Hepatocyte (in vitro differentiated cells): Measurements from ENCODE around the gene PPP2R2C. TPM values are rescaled to one million over a fixed set of nuclear protein-coding genes. Genes with fewer than 3 reads are reported as not detected.

Experiments used
- DNase-seq: peaks from one replicate; pipeline ENCODE4 v3.0.0-alpha.2; 2016; ENCODE audit warnings: low spot score
- H2AFZ ChIP-seq: fragments of 200-600 bp; sonication (generic); 2 replicates; pipeline ENCODE4 v1.6.0; 2016; ENCODE audit warnings: antibody characterized with exemption, mild to moderate bottlenecking
- H3K27ac ChIP-seq: fragments of 200-600 bp; sonication (generic); 2 replicates; pipeline ENCODE4 v1.5.1; 2016; ENCODE audit warnings: mild to moderate bottlenecking
- H3K27me3 ChIP-seq: fragments of 200-600 bp; sonication (generic); 2 replicates; pipeline ENCODE4 v1.6.1; 2016
- H3K36me3 ChIP-seq: fragments of 200-600 bp; sonication (generic); replicated peaks from 2 replicates; pipeline ENCODE4 v1.5.1; 2016; ENCODE audit warnings: low read depth; ENCODE audit not compliant: insufficient read depth
- H3K4me1 ChIP-seq: fragments of 200-600 bp; sonication (generic); 2 replicates; pipeline ENCODE4 v1.5.1; 2016; ENCODE audit warnings: mild to moderate bottlenecking, moderate library complexity; ENCODE audit not compliant: insufficient read depth
- H3K4me2 ChIP-seq: fragments of 200-600 bp; sonication (generic); 2 replicates; pipeline ENCODE4 v1.6.0; 2016
- H3K4me3 ChIP-seq: fragments of 200-600 bp; sonication (generic); 2 replicates; pipeline ENCODE4 v1.5.1; 2016; ENCODE audit warnings: mild to moderate bottlenecking
- H3K79me2 ChIP-seq: fragments of 200-600 bp; sonication (generic); 2 replicates; pipeline ENCODE4 v1.6.0; 2017; ENCODE audit warnings: mild to moderate bottlenecking
- H3K9me2 ChIP-seq: fragments of 200-600 bp; sonication (generic); replicated peaks from 2 replicates; pipeline ENCODE4 v1.6.0; 2017; ENCODE audit warnings: mild to moderate bottlenecking; ENCODE audit not compliant: insufficient read depth
- H3K9me3 ChIP-seq: fragments of 200-600 bp; sonication (generic); 2 replicates; pipeline ENCODE4 v1.5.1; 2016; ENCODE audit warnings: low read depth, mild to moderate bottlenecking
- H4K20me1 ChIP-seq: fragments of 200-600 bp; sonication (generic); 2 replicates; pipeline ENCODE4 v1.6.0; 2016; ENCODE audit warnings: mild to moderate bottlenecking; ENCODE audit not compliant: insufficient read depth, poor library complexity, severe bottlenecking
- CTCF ChIP-seq: fragments of 200-600 bp; sonication (generic); IDR thresholded peaks from 2 replicates; pipeline ENCODE4 v1.5.1; 2016; ENCODE audit warnings: antibody characterized with exemption, mild to moderate bottlenecking; ENCODE audit not compliant: poor library complexity
- EZH2 ChIP-seq: fragments of 200-600 bp; sonication (generic); IDR thresholded peaks from 2 replicates; pipeline ENCODE4 v1.6.1; 2016; ENCODE audit warnings: antibody characterized with exemption, mild to moderate bottlenecking, borderline replicate concordance
- EZH2phosphoT487 ChIP-seq: fragments of 200-600 bp; sonication (generic); IDR thresholded peaks from one replicate; pipeline ENCODE4 v1.6.1; 2018; ENCODE audit warnings: antibody characterized with exemption, mild to moderate bottlenecking, low read depth, moderate library complexity; ENCODE audit not compliant: unreplicated experiment, severe bottlenecking
- WGBS: methylation state at CpG from one replicate; pipeline ENCODE4 v1.1.6; 2016; ENCODE audit warnings: low lambda C conversion rate; ENCODE audit errors: missing lambda C conversion rate; 5-methylcytosine and 5-hydroxymethylcytosine counted together
- polyA plus RNA-seq: library from polyadenylated mRNA; unstranded; fragments of >200 nt; fragmentation: Nextera tagmentation; extraction: Ambion mirVana; gene quantifications from 2 replicates; pipeline ENCODE4 v1.2.1, GENCODE V29; 2016
- total RNA-seq: library from RNA; depleted of rRNA; stranded (reverse); fragments of >200 nt; gene quantifications from 2 replicates; pipeline ENCODE4 v1.2.3, GENCODE V29; 2014

The PPP2R2C gene
- total and polyA plus RNA-seq, 2 experiments from 2014 or later = 0.35 to 0.67 TPM

GRCh38 chr4:6442555-6442954 is 29.9 kb downstream of the PPP2R2C start:
- no peaks in the 10 kb centered on the region for H3K27me3 ChIP-seq

GRCh38 chr4:6441758-6442157 is 30.7 kb downstream of the PPP2R2C start:
- Histone ChIP-seq H3K27me3 (no peaks in the 10 kb centered on the region), H3K4me3 (no peak overlapping the region), H3K27ac (no peak overlapping the region), H3K79me2 (no peaks in the 10 kb centered on the region), H4K20me1 (no peaks in the 10 kb centered on the region), H3K4me1 (no peaks in the 10 kb centered on the region), H3K36me3 (no peaks in the 10 kb centered on the region), H3K4me2 (no peak overlapping the region), H3K9me3 (no peaks in the 10 kb centered on the region), H2AFZ (no peak overlapping the region), H3K9me2 (no peaks in the 10 kb centered on the region)
- TF ChIP-seq EZH2phosphoT487 = no peak
- no peak for TF ChIP-seq CTCF
- TF ChIP-seq EZH2 = no peak
- DNase-seq = no peak
- WGBS = 87% methylated on average over 7 of the region's 7 CpGs

More at GRCh38 chr4:6442555-6442954, 29.9 kb downstream of the PPP2R2C start:
- no peak for DNase-seq
- Histone ChIP-seq H3K9me2 (no peaks in the 10 kb centered on the region), H2AFZ (no peak overlapping the region), H3K4me3 (no peak overlapping the region), H3K9me3 (no peaks in the 10 kb centered on the region), H3K4me2 (no peak overlapping the region), H3K36me3 (no peaks in the 10 kb centered on the region), H3K79me2 (no peaks in the 10 kb centered on the region), H3K27ac (no peak overlapping the region), H4K20me1 (no peaks in the 10 kb centered on the region), H3K4me1 (no peaks in the 10 kb centered on the region)
- WGBS = 88% methylated on average over 8 of the region's 8 CpGs
- no peak for TF ChIP-seq EZH2
- TF ChIP-seq CTCF = no peak
- TF ChIP-seq EZH2phosphoT487 = no peak

DNA sequence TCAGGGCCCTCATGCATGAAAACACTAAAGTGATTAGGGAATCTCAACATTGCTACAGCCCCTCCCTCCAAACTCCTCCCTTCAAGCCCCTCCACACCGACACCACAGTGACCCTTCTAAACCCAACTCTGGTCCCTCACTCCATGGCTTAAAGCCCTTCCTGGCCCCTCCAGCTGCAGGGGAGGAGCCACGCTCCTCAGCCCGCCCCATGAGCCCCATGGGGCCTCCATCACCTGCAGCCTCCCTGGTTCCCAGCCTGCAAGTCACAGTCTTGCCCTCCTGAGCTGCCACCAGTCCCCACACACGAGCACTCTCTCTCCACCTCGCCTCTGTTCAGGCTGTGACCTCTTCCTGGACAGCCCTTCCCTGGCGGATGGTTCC is 31.2 kb downstream of the PPP2R2C start:
- no peaks in the 10 kb centered on the region for H3K27me3 ChIP-seq
- no peaks in the 10 kb centered on the region for H3K4me1 ChIP-seq
- H3K9me3 ChIP-seq = no peaks in the 10 kb centered on the region
- H3K4me3 ChIP-seq = no peak overlapping the region
- 87% methylated on average over 6 of the region's 6 CpGs for WGBS
- TF ChIP-seq EZH2 (no peak), CTCF (no peak), EZH2phosphoT487 (no peak)
- no peaks in the 10 kb centered on the region for H4K20me1 ChIP-seq
- H3K27ac ChIP-seq = no peak overlapping the region
- H3K4me2 ChIP-seq = no peak overlapping the region
- H2AFZ ChIP-seq = no peak overlapping the region
- no peaks in the 10 kb centered on the region for H3K36me3 ChIP-seq
- DNase-seq = no peak
- H3K79me2 ChIP-seq = no peaks in the 10 kb centered on the region
- H3K9me2 ChIP-seq = no peaks in the 10 kb centered on the region
